GM12801 (cell line): Measurements from ENCODE around the gene GTPBP2.

Experiments used
- CTCF ChIP-seq: IDR thresholded peaks from one replicate; pipeline ENCODE4 v1.5.1; 2011; ENCODE audit warnings: control low read depth; ENCODE audit not compliant: insufficient read length; ENCODE audit errors: extremely low read depth

Gene GTPBP2

GRCh38 chr6:43613721-43614395 lies 15.2 kb downstream of the GTPBP2 start:
- no peak for TF ChIP-seq CTCF

- TF ChIP-seq CTCF, result no peak
Observed at GRCh38 chr6:43610431-43610830, 18.6 kb downstream of the GTPBP2 start.

DNA sequence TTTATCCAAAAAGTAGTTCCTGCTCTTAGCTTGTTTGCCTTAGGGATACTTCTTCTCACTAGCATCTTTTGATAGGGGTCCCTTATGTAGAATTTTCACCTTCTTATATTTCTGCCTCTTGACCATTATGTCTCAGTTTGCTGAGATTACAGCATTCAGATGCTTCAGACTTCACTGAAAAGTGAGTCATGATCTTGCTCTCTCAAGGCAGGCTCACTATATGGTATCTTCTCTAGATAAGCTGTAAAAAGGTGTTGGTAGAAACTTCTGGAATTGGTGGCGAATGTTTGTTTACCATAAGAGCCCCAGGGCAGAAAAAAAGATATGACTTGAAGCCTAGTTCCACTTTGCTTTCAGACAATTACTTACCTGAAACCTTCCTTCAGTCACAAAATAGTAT lies 19.7 kb downstream of the GTPBP2 start:
- no peak for TF ChIP-seq CTCF

DNA sequence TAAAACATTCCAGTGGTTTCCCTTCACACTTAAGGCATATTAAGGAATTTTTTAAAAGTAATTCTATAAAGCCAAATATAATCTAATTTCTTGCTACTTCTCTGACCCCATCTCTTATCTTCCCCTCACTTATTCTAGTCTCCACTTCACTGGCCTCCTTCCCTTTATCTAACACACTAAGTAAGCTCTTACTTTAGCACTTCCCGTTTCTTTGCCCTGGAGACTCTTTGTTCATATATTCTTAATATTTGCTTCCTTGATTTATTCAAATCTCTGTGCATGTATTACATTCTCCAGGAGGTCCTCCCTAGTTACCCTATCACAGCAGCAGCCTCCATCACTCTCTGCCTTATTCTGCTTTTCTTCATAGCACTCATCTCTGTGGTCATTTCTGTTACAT lies 20.3 kb downstream of the GTPBP2 start:
- no peak for TF ChIP-seq CTCF

DNA sequence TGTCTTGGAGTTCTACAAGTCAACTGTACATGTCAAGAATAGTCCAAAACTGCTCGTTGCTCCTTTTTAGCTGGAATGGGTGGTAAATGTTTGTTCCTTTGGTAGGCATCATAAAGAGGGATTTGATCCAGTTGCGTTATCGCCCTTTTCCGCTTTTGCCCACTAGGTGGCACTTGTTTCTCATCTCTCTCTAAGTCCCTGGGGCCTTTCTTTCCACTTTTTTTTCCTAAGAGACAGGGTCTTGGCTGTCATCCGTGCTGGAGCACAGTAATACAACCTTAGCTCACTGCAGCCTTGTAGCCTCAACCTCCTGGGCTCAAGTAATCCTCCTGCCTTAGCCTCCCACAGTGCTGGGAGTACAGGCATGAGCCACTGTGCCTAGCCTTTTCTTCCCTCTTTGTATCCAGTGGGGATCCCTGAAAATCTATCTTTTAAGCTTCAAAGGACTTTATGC lies 20.7 kb downstream of the GTPBP2 start:
- no peak for TF ChIP-seq CTCF

- TF ChIP-seq CTCF, result no peak
Observed at GRCh38 chr6:43606019-43606418, 23.0 kb downstream of the GTPBP2 start.

- no peak for TF ChIP-seq CTCF
Observed at GRCh38 chr6:43604174-43604573, 24.9 kb downstream of the GTPBP2 start.
